HCEC 1CT (cell line): ENCODE measurements around the gene NUMA1.

Experiments
- DNase-seq: peaks from one replicate; pipeline ENCODE4 v3.0.0-alpha.2; 2017

NUMA1 gene

GRCh38 chr11:71999798-72000197 lies 80.5 kb downstream of the NUMA1 start:
- no peak for DNase-seq

- peak; percentile 9 for DNase-seq
Measured at GRCh38 chr11:71999362-71999761, 81.0 kb downstream of the NUMA1 start.

- DNase-seq, result no peak
Measured at GRCh38 chr11:71998649-71999310, 81.6 kb downstream of the NUMA1 start, which contains the start of gene IL18BP. Gene IL18BP, plus strand, starts transcription at chr11:71998909. Its CDS starts 1,076 bp downstream, at chr11:71999985.

- no peak for DNase-seq
Measured at GRCh38 chr11:71998061-71998460, 82.3 kb downstream of the NUMA1 start.

GRCh38 chr11:71997594-71997993 lies 82.7 kb downstream of the NUMA1 start:
- no peak for DNase-seq

- DNase-seq, result no peak
Measured at GRCh38 chr11:71996946-71997345, 83.4 kb downstream of the NUMA1 start.

GRCh38 chr11:71996517-71996916 lies 83.8 kb downstream of the NUMA1 start:
- DNase-seq, result no peak

GRCh38 chr11:71995726-71996291 lies 84.5 kb downstream of the NUMA1 start:
- DNase-seq, result no peak

GRCh38 chr11:71994786-71995185 lies 85.6 kb downstream of the NUMA1 start:
- DNase-seq, result no peak

- DNase-seq, result no peak
Measured at GRCh38 chr11:71992136-71992730, 88.1 kb downstream of the NUMA1 start.

GRCh38 chr11:71991494-71991893 lies 88.8 kb downstream of the NUMA1 start:
- no peak for DNase-seq

- no peak for DNase-seq
Measured at GRCh38 chr11:71990701-71991100, 89.6 kb downstream of the NUMA1 start.

GRCh38 chr11:71988050-71988449 lies 92.3 kb downstream of the NUMA1 start:
- peak; percentile 26 for DNase-seq

- no peak for DNase-seq
Measured at GRCh38 chr11:71987521-71987920, 92.8 kb downstream of the NUMA1 start.

GRCh38 chr11:71986131-71986530 lies 94.2 kb downstream of the NUMA1 start:
- DNase-seq, result no peak

GRCh38 chr11:71979602-71980001 lies 100.7 kb downstream of the NUMA1 start:
- no peak for DNase-seq

GRCh38 chr11:71979094-71979493 lies 101.2 kb downstream of the NUMA1 start:
- no peak for DNase-seq

GRCh38 chr11:71977743-71978418 lies 102.5 kb downstream of the NUMA1 start:
- peak; percentile 41 for DNase-seq

- no peak for DNase-seq
Measured at GRCh38 chr11:71977090-71977489, 103.3 kb downstream of the NUMA1 start.

- DNase-seq, result no peak
Measured at GRCh38 chr11:71976551-71976950, 103.8 kb downstream of the NUMA1 start.

- DNase-seq, result no peak
Measured at GRCh38 chr11:71971680-71972079, 108.7 kb downstream of the NUMA1 start.

- no peak for DNase-seq
Measured at GRCh38 chr11:71964641-71965040, 115.7 kb downstream of the NUMA1 start.

GRCh38 chr11:71963468-71963867 lies 116.9 kb downstream of the NUMA1 start:
- no peak for DNase-seq
